ENCODE data around the gene TEX44. TPM values are rescaled to one million over a fixed set of nuclear protein-coding genes. Genes with fewer than 3 reads are reported as not detected.

The TEX44 gene
- total RNA-seq, 1 donor from 2014 or later, result not detected

- H3K4me3 Mint-ChIP-seq, result no peak overlapping the region
- H3K9ac ChIP-seq, result no peak overlapping the region
Observed at GRCh38 chr2:231621051-231621879, 28.6 kb downstream of the TEX44 start.

GRCh38 chr2:231622963-231623362 lies 30.3 kb downstream of the TEX44 start:
- no peak for DNase-seq (ENCODE audit: low spot score)
- Histone ChIP-seq H3K27me3 (no peaks in the 10 kb centered on the region), H3K9ac (no peak overlapping the region), H3K27ac (no peak overlapping the region), H3K4me2 (no peak overlapping the region), H4K20me1 (ENCODE audit: low read depth) (no peaks in the 10 kb centered on the region), H3K4me1 (peaks cover 12% of the 10 kb centered on the region), H3F3A (ENCODE audit: low read depth) (peaks cover 23% of the 10 kb centered on the region), H3K9me3 (ENCODE audit: low read depth) (no peaks in the 10 kb centered on the region), H3K79me2 (ENCODE audit: low read depth) (no peaks in the 10 kb centered on the region), H3K4me3 (no peak overlapping the region), H3K36me3 (no peaks in the 10 kb centered on the region), H2AFZ (replicated peaks) (no peak overlapping the region)
- H3K36me3 Mint-ChIP-seq, result no peaks in the 10 kb centered on the region
- no peak overlapping the region for H3K4me3 Mint-ChIP-seq
- H3K27ac Mint-ChIP-seq, result no peak overlapping the region
- H3K9me3 Mint-ChIP-seq, result no peaks in the 10 kb centered on the region
- TF ChIP-seq CTCF (IDR thresholded peaks at IDR 0.05), result no peak
- TF ChIP-seq EZH2phosphoT487 (IDR thresholded peaks at IDR 0.05), result no peak
- no peak for TF ChIP-seq EZH2 (IDR thresholded peaks at IDR 0.05)
- H3K4me1 Mint-ChIP-seq, result peaks cover 28% of the 10 kb centered on the region
- peaks cover 8% of the 10 kb centered on the region for H3K27me3 Mint-ChIP-seq (ENCODE audit: insufficient read depth, low read depth)

More at GRCh38 chr2:231621051-231621879, 28.6 kb downstream of the TEX44 start:
- Mint-ChIP-seq H3K36me3 (no peaks in the 10 kb centered on the region), H3K9me3 (no peaks in the 10 kb centered on the region), H3K27ac (peak overlapping the region; percentile 93), H3K27me3 (ENCODE audit: insufficient read depth, low read depth) (peaks cover 5% of the 10 kb centered on the region), H3K4me1 (peaks cover 35% of the 10 kb centered on the region)
- TF ChIP-seq EZH2 (IDR thresholded peaks at IDR 0.05), result no peak
- TF ChIP-seq CTCF (IDR thresholded peaks at IDR 0.05), result no peak
- TF ChIP-seq EZH2phosphoT487 (IDR thresholded peaks at IDR 0.05), result no peak
- no peaks in the 10 kb centered on the region for H3K79me2 ChIP-seq (ENCODE audit: low read depth)
- H3K36me3 ChIP-seq, result no peaks in the 10 kb centered on the region
- H3K27me3 ChIP-seq, result no peaks in the 10 kb centered on the region
- no peaks in the 10 kb centered on the region for H3K9me3 ChIP-seq (ENCODE audit: low read depth)
- peaks cover 24% of the 10 kb centered on the region for H3F3A ChIP-seq (ENCODE audit: low read depth)
- H2AFZ ChIP-seq (replicated peaks), result peak overlapping the region; percentile 87
- H3K4me1 ChIP-seq, result peaks cover 9% of the 10 kb centered on the region
- peak overlapping the region; percentile 15 for H3K4me2 ChIP-seq
- peak; percentile 47 for DNase-seq (ENCODE audit: low spot score)
- H3K27ac ChIP-seq, result no peak overlapping the region
- no peaks in the 10 kb centered on the region for H4K20me1 ChIP-seq (ENCODE audit: low read depth)
- H3K4me3 ChIP-seq, result no peak overlapping the region

- Histone ChIP-seq H2AFZ (replicated peaks) (no peak overlapping the region), H3K4me3 (no peak overlapping the region), H3K4me1 (peaks cover 7% of the 10 kb centered on the region), H3K27me3 (no peaks in the 10 kb centered on the region), H3K9ac (no peak overlapping the region), H3K9me3 (ENCODE audit: low read depth) (no peaks in the 10 kb centered on the region), H4K20me1 (ENCODE audit: low read depth) (no peaks in the 10 kb centered on the region), H3F3A (ENCODE audit: low read depth) (peaks cover 17% of the 10 kb centered on the region), H3K36me3 (no peaks in the 10 kb centered on the region), H3K27ac (no peak overlapping the region), H3K79me2 (ENCODE audit: low read depth) (no peaks in the 10 kb centered on the region), H3K4me2 (no peak overlapping the region)
- DNase-seq (ENCODE audit: low spot score), result no peak
- H3K9me3 Mint-ChIP-seq, result no peaks in the 10 kb centered on the region
- H3K36me3 Mint-ChIP-seq, result no peaks in the 10 kb centered on the region
- TF ChIP-seq EZH2 (IDR thresholded peaks at IDR 0.05), result no peak
- no peak for TF ChIP-seq CTCF (IDR thresholded peaks at IDR 0.05)
- no peak for TF ChIP-seq EZH2phosphoT487 (IDR thresholded peaks at IDR 0.05)
- no peak overlapping the region for H3K4me3 Mint-ChIP-seq
- peaks cover 8% of the 10 kb centered on the region for H3K27me3 Mint-ChIP-seq (ENCODE audit: insufficient read depth, low read depth)
- peaks cover 16% of the 10 kb centered on the region for H3K4me1 Mint-ChIP-seq
- H3K27ac Mint-ChIP-seq, result no peak overlapping the region
Observed at GRCh38 chr2:231626449-231626848, 33.8 kb downstream of the TEX44 start.
